BJ (cell line): ENCODE measurements around the gene LDLRAD2. TPM values are rescaled to one million over a fixed set of nuclear protein-coding genes. Genes with fewer than 3 reads are reported as not detected.

Experiments
- CTCF ChIA-PET: fragments of 350-600 bp; formaldehyde crosslinking; extraction: SDS; loops from one replicate; lab custom pipeline; 2021; ENCODE audit warnings: antibody characterized with exemption, inconsistent platforms; lab: Yijun Ruan, JAX
- POLR2A ChIA-PET: fragments of 300-600 bp; sonication (Branson Sonifier 250); formaldehyde crosslinking; extraction: SDS; loops from one replicate; lab custom pipeline; 2021; ENCODE audit warnings: antibody characterized with exemption; lab: Charles Lee
- DNase-seq: peaks from one replicate; pipeline ENCODE4 v3.0.0-alpha.2; 2011; ENCODE audit warnings: low read depth
- H3K27me3 ChIP-seq: 2 replicates; pipeline ENCODE4 v1.6.0; 2011; ENCODE audit warnings: low read length; ENCODE audit not compliant: control insufficient read depth, insufficient read depth
- H3K36me3 ChIP-seq: 2 replicates; pipeline ENCODE4 v1.5.1; 2011; ENCODE audit warnings: low read length; ENCODE audit not compliant: control insufficient read depth, insufficient read depth
- H3K4me3 ChIP-seq: 2 replicates; pipeline ENCODE4 v1.5.1; 2011; ENCODE audit warnings: low read depth, mild to moderate bottlenecking, control low read depth, low read length
- CTCF ChIP-seq: IDR thresholded peaks from 2 replicates; pipeline ENCODE4 v1.5.1; 2011; ENCODE audit warnings: low read depth, mild to moderate bottlenecking, control low read depth, inconsistent platforms, low read length, moderate library complexity; ENCODE audit not compliant: insufficient read depth
- polyA plus RNA-seq: library from polyadenylated mRNA; depleted of rRNA; stranded (reverse); fragments of >200 nt; gene quantifications from 2 replicates; pipeline ENCODE4 v1.2.3, GENCODE V29; 2011; rRNA removed

The LDLRAD2 gene
- polyA plus RNA-seq, 1 experiment, result not detected

GRCh38 chr1:21873761-21874160 is 61.7 kb downstream of the LDLRAD2 start:
- no peak for DNase-seq
- Histone ChIP-seq H3K27me3 (no peaks in the 10 kb centered on the region), H3K4me3 (no peak overlapping the region), H3K36me3 (peaks cover 71% of the 10 kb centered on the region)
- TF ChIP-seq CTCF, result no peak
- ChIA-PET CTCF (no interaction called here), POLR2A (no interaction called here)

- POLR2A ChIA-PET, result no interaction called here
- peaks cover 77% of the 10 kb centered on the region for H3K36me3 ChIP-seq
These were observed 62.3 kb downstream of the LDLRAD2 start for GRCh38 chr1:21874328-21874727.

More at GRCh38 chr1:21874328-21874727, 62.3 kb downstream of the LDLRAD2 start:
- no peak overlapping the region for H3K4me3 ChIP-seq
- H3K27me3 ChIP-seq, result no peaks in the 10 kb centered on the region
- CTCF ChIA-PET, result no interaction called here
- no peak for TF ChIP-seq CTCF
- DNase-seq, result no peak

Other genes with a start within 250 kb of the LDLRAD2 start
- 0.16 and 0.31 TPM in 2 replicates for gene RAP1GAP, start 142.9 kb upstream of the LDLRAD2 start, polyA plus RNA-seq
- gene USP48, start 29.1 kb upstream of the LDLRAD2 start, polyA plus RNA-seq, result 10.8 and 23.6 TPM in 2 replicates
- gene HSPG2, start 125.0 kb downstream of the LDLRAD2 start, polyA plus RNA-seq, result 19.3 and 45.1 TPM in 2 replicates
- gene CELA3B, start 164.8 kb downstream of the LDLRAD2 start, polyA plus RNA-seq, result not detected in 2 replicates
- not detected in 2 replicates for gene CELA3A, start 189.4 kb downstream of the LDLRAD2 start, polyA plus RNA-seq
- gene CDC42, start 240.4 kb downstream of the LDLRAD2 start, polyA plus RNA-seq, result 148 and 304 TPM in 2 replicates